Right atrium auricular region (tissue), 2 donors: ENCODE results near the gene CERS4. TPM values are rescaled to one million over a fixed set of nuclear protein-coding genes. Genes with fewer than 3 reads are reported as not detected.
"Not testable (repeated sequence)": the region's sequence is repeated elsewhere in the genome, so short reads cannot be mapped to it uniquely, and the experiment has no call there.

Experiments used
- DNase-seq: peaks from one replicate; pipeline ENCODE4 v3.0.0-alpha.2; 2019; ENCODE audit warnings: low spot score
- H3K27ac ChIP-seq, 2 donors: fragments of 200-600 bp; sonication (generic); 1 replicate in 1 of 2; 2 replicates in 1 of 2; pipeline ENCODE4 v1.5.1; 2016 to 2019
- H3K27me3 ChIP-seq, 2 donors: fragments of 200-600 bp; sonication (generic); one replicate each; pipeline versions ENCODE4 v1.5.1 to v1.6.0; 2017 to 2019
- H3K36me3 ChIP-seq: fragments of 200-600 bp; sonication (generic); one replicate; pipeline ENCODE4 v1.5.1; 2016
- H3K4me1 ChIP-seq, 2 donors: fragments of 200-600 bp; sonication (generic); one replicate each; pipeline versions ENCODE4 v1.5.1 to v1.6.0; 2017 to 2019
- H3K4me3 ChIP-seq, 2 donors: fragments of 200-600 bp; sonication (generic); 1 replicate in 1 of 2; 2 replicates in 1 of 2; pipeline ENCODE4 v1.5.1; 2017 to 2019; ENCODE audit warnings: mild to moderate bottlenecking in 1 of 2, moderate library complexity in 1 of 2
- H3K9me3 ChIP-seq, 2 donors: fragments of 200-600 bp; sonication (generic); one replicate each; pipeline ENCODE4 v1.5.1; 2019
- CTCF ChIP-seq, 2 donors: fragments of 200-600 bp; sonication (generic); IDR thresholded peaks; one replicate each; pipeline ENCODE4 v1.5.1; 2019; ENCODE audit warnings: antibody characterized with exemption in 2 of 2
- total RNA-seq, 2 donors: library from RNA; depleted of rRNA; stranded (reverse); fragments of >200 nt; gene quantifications; one replicate each; pipeline ENCODE4 v1.1.0, GENCODE V29; 2016

CERS4 gene
- total RNA-seq, 2 donors from 2014 or later: 19.4 to 20.5 TPM

GRCh38 chr19:8261347-8261746 lies 52.2 kb downstream of the CERS4 start:
- Histone ChIP-seq H3K9me3 (no peaks in the 10 kb centered on the region), H3K27me3 (no peaks in the 10 kb centered on the region), H3K36me3 (peaks cover 18% of the 10 kb centered on the region), H3K4me3 (no peak overlapping the region), H3K27ac (no peak overlapping the region), H3K4me1 (no peaks in the 10 kb centered on the region)
- no peak for TF ChIP-seq CTCF (IDR thresholded peaks at IDR 0.05)
- DNase-seq: no peak

GRCh38 chr19:8261881-8262280 lies 52.7 kb downstream of the CERS4 start:
- H3K9me3 ChIP-seq: no peaks in the 10 kb centered on the region
- no peak for DNase-seq
- no peak overlapping the region for H3K27ac ChIP-seq
- H3K36me3 ChIP-seq: peaks cover 12% of the 10 kb centered on the region
- no peak overlapping the region for H3K4me3 ChIP-seq
- no peaks in the 10 kb centered on the region for H3K4me1 ChIP-seq
- H3K27me3 ChIP-seq: no peaks in the 10 kb centered on the region
- no peak for TF ChIP-seq CTCF (IDR thresholded peaks at IDR 0.05)

- TF ChIP-seq CTCF (IDR thresholded peaks at IDR 0.05): no peak
- Histone ChIP-seq H3K27ac (no peak overlapping the region), H3K4me1 (no peaks in the 10 kb centered on the region), H3K27me3 (no peaks in the 10 kb centered on the region), H3K4me3 (no peak overlapping the region), H3K36me3 (peaks cover 7% of the 10 kb centered on the region), H3K9me3 (no peaks in the 10 kb centered on the region)
- DNase-seq: no peak
These were observed 53.3 kb downstream of the CERS4 start for GRCh38 chr19:8262431-8262830.

GRCh38 chr19:8264248-8264647 lies 55.1 kb downstream of the CERS4 start:
- H3K4me1 ChIP-seq, H3K9me3 ChIP-seq, H3K4me3 ChIP-seq, H3K36me3 ChIP-seq, DNase-seq, H3K27me3 ChIP-seq, H3K27ac ChIP-seq: not testable (repeated sequence)

- no peaks in the 10 kb centered on the region for H3K9me3 ChIP-seq
- no peak for DNase-seq
- no peaks in the 10 kb centered on the region for H3K36me3 ChIP-seq
- H3K4me1 ChIP-seq: peaks cover 0 to 10% of the 10 kb centered on the region in 2 donors
- no peak overlapping the region for H3K4me3 ChIP-seq
- no peak for TF ChIP-seq CTCF (IDR thresholded peaks at IDR 0.05)
- H3K27me3 ChIP-seq: no peaks in the 10 kb centered on the region
- H3K27ac ChIP-seq: no peak overlapping the region
These were observed 56.7 kb downstream of the CERS4 start for GRCh38 chr19:8265872-8266271.

- TF ChIP-seq CTCF (IDR thresholded peaks at IDR 0.05): no peak
- no peaks in the 10 kb centered on the region for H3K36me3 ChIP-seq
- H3K27me3 ChIP-seq: no peaks in the 10 kb centered on the region
- H3K9me3 ChIP-seq: no peaks in the 10 kb centered on the region
- H3K4me1 ChIP-seq: peaks cover 0 to 10% of the 10 kb centered on the region in 2 donors
- peak; percentile 11 for DNase-seq
- H3K27ac ChIP-seq: no peak overlapping the region
- no peak overlapping the region for H3K4me3 ChIP-seq
These were observed 60.6 kb downstream of the CERS4 start for GRCh38 chr19:8269724-8270123.

GRCh38 chr19:8276508-8276907 lies 67.3 kb downstream of the CERS4 start:
- not testable (repeated sequence) for H3K36me3 ChIP-seq, H3K9me3 ChIP-seq, H3K4me1 ChIP-seq, DNase-seq, H3K27ac ChIP-seq, H3K4me3 ChIP-seq, H3K27me3 ChIP-seq

GRCh38 chr19:8291337-8291736 lies 82.2 kb downstream of the CERS4 start:
- H3K27me3 ChIP-seq, H3K36me3 ChIP-seq, H3K4me3 ChIP-seq, H3K4me1 ChIP-seq, DNase-seq, H3K9me3 ChIP-seq, H3K27ac ChIP-seq: not testable (repeated sequence)
